SK-N-SH (cell line): ENCODE results near the gene TRRAP. TPM values are rescaled to one million over a fixed set of nuclear protein-coding genes. Genes with fewer than 3 reads are reported as not detected.

Experiments
- CTCF ChIA-PET: fragments of 300-600, 350-600 bp; formaldehyde crosslinking; extraction: SDS; loops from one replicate; lab custom pipeline; 2021; lab: Yijun Ruan, JAX
- POLR2A ChIA-PET: fragments of 350-600 bp; sonication (Branson Sonifier 250); formaldehyde crosslinking; extraction: SDS; loops from one replicate; lab custom pipeline; 2020; ENCODE audit warnings: antibody characterized with exemption, inconsistent platforms; lab: Yijun Ruan, JAX
- DNase-seq: peaks from one replicate; pipeline ENCODE4 v3.0.0; 2012
- H2AFZ ChIP-seq: fragments of 200-600 bp; sonication (generic); 2 replicates; pipeline ENCODE4 v1.8.1; 2016; ENCODE audit warnings: antibody characterized with exemption, mild to moderate bottlenecking, low read depth
- H3F3A ChIP-seq: fragments of 200-600 bp; sonication (generic); replicated peaks from 2 replicates; pipeline ENCODE3; 2016; ENCODE audit warnings: antibody characterized with exemption, mild to moderate bottlenecking; ENCODE audit not compliant: insufficient read depth
- H3K27ac ChIP-seq, 2 experiments: fragments of 200-500 bp in 1 of 2; fragments of 200-600 bp in 1 of 2; sonication (Bioruptor generic) in 1 of 2; sonication (generic), shearing (Covaris generic) in 1 of 2; 2 replicates each; pipeline versions ENCODE4 v1.5.1 to v1.6.1; 2014 to 2016; ENCODE audit warnings: low read depth in 2 of 2, inconsistent platforms in 1 of 2, low read length in 1 of 2, mild to moderate bottlenecking in 1 of 2, mixed read lengths in 1 of 2
- H3K27me3 ChIP-seq: fragments of 200-600 bp; sonication (generic), shearing (Covaris generic); 2 replicates; pipeline ENCODE4 v1.6.1; 2016; ENCODE audit warnings: mixed run types; ENCODE audit not compliant: insufficient read depth
- H3K36me3 ChIP-seq, 2 experiments: fragments of 200-500 bp in 1 of 2; fragments of 200-600 bp in 1 of 2; sonication (Bioruptor generic) in 1 of 2; sonication (generic) in 1 of 2; replicated peaks in 1 of 2; 2 replicates each; pipeline versions ENCODE3 to v1.5.1; 2014 to 2016; ENCODE audit warnings: low read length in 1 of 2, mild to moderate bottlenecking in 1 of 2; ENCODE audit not compliant: insufficient read depth in 2 of 2, control insufficient read depth in 1 of 2
- H3K4me1 ChIP-seq, 2 experiments: fragments of 200-500 bp in 1 of 2; fragments of 200-600 bp in 1 of 2; sonication (Bioruptor generic) in 1 of 2; sonication (generic), shearing (Covaris generic) in 1 of 2; 2 replicates each; pipeline versions ENCODE4 v1.5.1 to v1.6.1; 2014 to 2016; ENCODE audit warnings: low read depth in 1 of 2, low read length in 1 of 2, mixed run types in 1 of 2; ENCODE audit not compliant: insufficient read depth in 2 of 2, control insufficient read depth in 1 of 2
- H3K4me2 ChIP-seq: fragments of 200-600 bp; sonication (generic), shearing (Covaris generic); 2 replicates; pipeline ENCODE4 v1.6.1; 2017; ENCODE audit warnings: mixed run types
- H3K4me3 ChIP-seq, 2 experiments: fragments of 200-500 bp in 1 of 2; fragments of 200-600 bp in 1 of 2; sonication (Bioruptor generic) in 1 of 2; sonication (generic), shearing (Covaris generic) in 1 of 2; 2 replicates each; pipeline versions ENCODE4 v1.5.1 to v1.8.1; 2014 to 2016; ENCODE audit warnings: low read depth in 2 of 2, inconsistent platforms in 1 of 2, low read length in 1 of 2, mild to moderate bottlenecking in 1 of 2, mixed read lengths in 1 of 2, moderate library complexity in 1 of 2
- H3K79me2 ChIP-seq: fragments of 200-600 bp; sonication (generic); 2 replicates; pipeline ENCODE4 v1.8.1; 2017; ENCODE audit warnings: mild to moderate bottlenecking; ENCODE audit not compliant: insufficient read depth
- H3K9ac ChIP-seq: fragments of 200-600 bp; sonication (generic); 2 replicates; pipeline ENCODE4 v1.6.1; 2017; ENCODE audit warnings: mixed run types
- H3K9me2 ChIP-seq: fragments of 200-600 bp; sonication (generic); 2 replicates; pipeline ENCODE4 v1.6.1; 2017; ENCODE audit warnings: mixed run types
- H3K9me3 ChIP-seq: fragments of 200-600 bp; sonication (generic); 2 replicates; pipeline ENCODE4 v1.6.1; 2017; ENCODE audit warnings: mixed run types, mild to moderate bottlenecking, moderate library complexity
- H4K20me1 ChIP-seq: fragments of 200-600 bp; sonication (generic); 2 replicates; pipeline ENCODE4 v1.6.1; 2017; ENCODE audit warnings: mild to moderate bottlenecking, mixed run types; ENCODE audit not compliant: insufficient read depth
- EZH2phosphoT487 ChIP-seq: fragments of 200-600 bp; sonication (generic); IDR thresholded peaks from 2 replicates; pipeline ENCODE4 v1.6.1; 2017; ENCODE audit warnings: low read depth, mixed run types, mild to moderate bottlenecking, antibody characterized with exemption, moderate library complexity, borderline replicate concordance
- FOSL2 ChIP-seq: IDR thresholded peaks from 2 replicates; pipeline ENCODE4 v1.4.0; 2012; ENCODE audit warnings: low read depth, mild to moderate bottlenecking, moderate library complexity, borderline replicate concordance
- FOXJ3 ChIP-seq: sonication (generic); formaldehyde crosslinking; IDR thresholded peaks from 2 replicates; pipeline ENCODE4 v1.5.1; 2020; ENCODE audit warnings: mild to moderate bottlenecking, missing genetic modification reagents
- GABPA ChIP-seq: IDR thresholded peaks from 2 replicates; pipeline ENCODE4 v1.4.0; 2012; ENCODE audit warnings: low read depth, mild to moderate bottlenecking
- MXI1 ChIP-seq: IDR thresholded peaks from 2 replicates; pipeline ENCODE4 v1.6.1; 2012; ENCODE audit warnings: mild to moderate bottlenecking, low read depth, low read length, improper control_type of control experiment
- NRF1 ChIP-seq: IDR thresholded peaks from 2 replicates; pipeline ENCODE4 v1.6.1; 2012; ENCODE audit warnings: low read depth, mild to moderate bottlenecking, low read length
- POLR2AphosphoS5 ChIP-seq: IDR thresholded peaks from 2 replicates; pipeline ENCODE4 v1.6.1; 2012; ENCODE audit warnings: low read depth, low read length
- RCOR1 ChIP-seq: fragments of 150-350 bp; IDR thresholded peaks from 2 replicates; pipeline ENCODE4 v1.6.1; 2017; ENCODE audit warnings: antibody characterized with exemption, low read length
- TCF12 ChIP-seq: IDR thresholded peaks from 2 replicates; pipeline ENCODE4 v1.4.0; 2012
- USF2 ChIP-seq: fragments of 150-350 bp; IDR thresholded peaks from 2 replicates; pipeline ENCODE4 v1.6.1; 2017; ENCODE audit warnings: antibody characterized with exemption, low read length, low read depth, borderline replicate concordance
- WGBS: methylation state at CpG from one replicate; pipeline ENCODE4 v1.1.6; 2017; ENCODE audit warnings: low lambda C conversion rate; 5-methylcytosine and 5-hydroxymethylcytosine counted together
- polyA plus RNA-seq, 3 experiments: library from polyadenylated mRNA; depleted of rRNA; stranded (reverse); fragments of >200 nt; gene quantifications; 2 replicates each; pipeline ENCODE4 v1.2.3, GENCODE V29; 2012
- TF ChIP-seq, protein P1 (sequence below): IDR thresholded peaks from 2 replicates; pipeline ENCODE4 v1.6.1; 2012; ENCODE audit warnings: mild to moderate bottlenecking, low read depth, low read length, moderate library complexity
- TF ChIP-seq, protein P2 (sequence below): fragments of 200-600 bp; sonication (generic); IDR thresholded peaks from 2 replicates; pipeline ENCODE4 v1.6.1; 2017; ENCODE audit warnings: antibody characterized with exemption, mild to moderate bottlenecking, moderate library complexity

Gene TRRAP
- polyA plus RNA-seq, 1 of the 3 experiments (the other 2 are of a cell fraction): 24.9 TPM

GRCh38 chr7:98949336-98950044 is 71.2 kb downstream of the TRRAP start:
- no peaks in the 10 kb centered on the region for H3K27me3 ChIP-seq
- no peaks in the 10 kb centered on the region for H3K4me1 ChIP-seq
- no peak overlapping the region for H3K27ac ChIP-seq
- peaks cover 13% of the 10 kb centered on the region for H4K20me1 ChIP-seq
- WGBS: 91% methylated on average over 21 of the region's 21 CpGs
- peaks cover 22% of the 10 kb centered on the region; the same call in 1 of the 2 replicates for H3K79me2 ChIP-seq
- no peak overlapping the region for H2AFZ ChIP-seq
- H3K4me2 ChIP-seq: no peak overlapping the region
- no peaks in the 10 kb centered on the region for H3K9me2 ChIP-seq
- DNase-seq: no peak
- ChIA-PET CTCF (interaction anchor here (0.7 to 1.8 kb wide), 5 partner anchors 10 to 70 kb away, joined by 3 to 6 read pairs (median 3); no protein-coding TSS in a partner anchor), POLR2A (no interaction called here)
- no peaks in the 10 kb centered on the region for H3F3A ChIP-seq
- TF ChIP-seq FOXJ3 (no peak), MXI1 (no peak), FOSL2 (no peak), USF2 (no peak), POLR2AphosphoS5 (no peak), GABPA (no peak), TCF12 (no peak), RCOR1 (no peak), EZH2phosphoT487 (no peak), NRF1 (no peak)
- TF ChIP-seq, protein P1, sequence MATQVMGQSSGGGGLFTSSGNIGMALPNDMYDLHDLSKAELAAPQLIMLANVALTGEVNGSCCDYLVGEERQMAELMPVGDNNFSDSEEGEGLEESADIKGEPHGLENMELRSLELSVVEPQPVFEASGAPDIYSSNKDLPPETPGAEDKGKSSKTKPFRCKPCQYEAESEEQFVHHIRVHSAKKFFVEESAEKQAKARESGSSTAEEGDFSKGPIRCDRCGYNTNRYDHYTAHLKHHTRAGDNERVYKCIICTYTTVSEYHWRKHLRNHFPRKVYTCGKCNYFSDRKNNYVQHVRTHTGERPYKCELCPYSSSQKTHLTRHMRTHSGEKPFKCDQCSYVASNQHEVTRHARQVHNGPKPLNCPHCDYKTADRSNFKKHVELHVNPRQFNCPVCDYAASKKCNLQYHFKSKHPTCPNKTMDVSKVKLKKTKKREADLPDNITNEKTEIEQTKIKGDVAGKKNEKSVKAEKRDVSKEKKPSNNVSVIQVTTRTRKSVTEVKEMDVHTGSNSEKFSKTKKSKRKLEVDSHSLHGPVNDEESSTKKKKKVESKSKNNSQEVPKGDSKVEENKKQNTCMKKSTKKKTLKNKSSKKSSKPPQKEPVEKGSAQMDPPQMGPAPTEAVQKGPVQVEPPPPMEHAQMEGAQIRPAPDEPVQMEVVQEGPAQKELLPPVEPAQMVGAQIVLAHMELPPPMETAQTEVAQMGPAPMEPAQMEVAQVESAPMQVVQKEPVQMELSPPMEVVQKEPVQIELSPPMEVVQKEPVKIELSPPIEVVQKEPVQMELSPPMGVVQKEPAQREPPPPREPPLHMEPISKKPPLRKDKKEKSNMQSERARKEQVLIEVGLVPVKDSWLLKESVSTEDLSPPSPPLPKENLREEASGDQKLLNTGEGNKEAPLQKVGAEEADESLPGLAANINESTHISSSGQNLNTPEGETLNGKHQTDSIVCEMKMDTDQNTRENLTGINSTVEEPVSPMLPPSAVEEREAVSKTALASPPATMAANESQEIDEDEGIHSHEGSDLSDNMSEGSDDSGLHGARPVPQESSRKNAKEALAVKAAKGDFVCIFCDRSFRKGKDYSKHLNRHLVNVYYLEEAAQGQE: no peak
- TF ChIP-seq, protein P2, sequence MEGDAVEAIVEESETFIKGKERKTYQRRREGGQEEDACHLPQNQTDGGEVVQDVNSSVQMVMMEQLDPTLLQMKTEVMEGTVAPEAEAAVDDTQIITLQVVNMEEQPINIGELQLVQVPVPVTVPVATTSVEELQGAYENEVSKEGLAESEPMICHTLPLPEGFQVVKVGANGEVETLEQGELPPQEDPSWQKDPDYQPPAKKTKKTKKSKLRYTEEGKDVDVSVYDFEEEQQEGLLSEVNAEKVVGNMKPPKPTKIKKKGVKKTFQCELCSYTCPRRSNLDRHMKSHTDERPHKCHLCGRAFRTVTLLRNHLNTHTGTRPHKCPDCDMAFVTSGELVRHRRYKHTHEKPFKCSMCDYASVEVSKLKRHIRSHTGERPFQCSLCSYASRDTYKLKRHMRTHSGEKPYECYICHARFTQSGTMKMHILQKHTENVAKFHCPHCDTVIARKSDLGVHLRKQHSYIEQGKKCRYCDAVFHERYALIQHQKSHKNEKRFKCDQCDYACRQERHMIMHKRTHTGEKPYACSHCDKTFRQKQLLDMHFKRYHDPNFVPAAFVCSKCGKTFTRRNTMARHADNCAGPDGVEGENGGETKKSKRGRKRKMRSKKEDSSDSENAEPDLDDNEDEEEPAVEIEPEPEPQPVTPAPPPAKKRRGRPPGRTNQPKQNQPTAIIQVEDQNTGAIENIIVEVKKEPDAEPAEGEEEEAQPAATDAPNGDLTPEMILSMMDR: no peak
- no peak overlapping the region for H3K4me3 ChIP-seq
- H3K9me3 ChIP-seq: no peaks in the 10 kb centered on the region
- peaks cover 81 to 84% of the 10 kb centered on the region in 2 experiments for H3K36me3 ChIP-seq
- no peak overlapping the region for H3K9ac ChIP-seq
